GM19239 (cell line): ENCODE measurements around the gene KIF16B.

Experiments used
- DNase-seq: peaks from one replicate; pipeline ENCODE4 v3.0.0; 2011; ENCODE audit warnings: low spot score; ENCODE audit not compliant: insufficient read length
- FAIRE-seq: peaks from 2 replicates; lab custom pipeline; 2011; peaks lifted over from hg19 to GRCh38; lab: Jason Lieb, UNC

Gene KIF16B

DNA sequence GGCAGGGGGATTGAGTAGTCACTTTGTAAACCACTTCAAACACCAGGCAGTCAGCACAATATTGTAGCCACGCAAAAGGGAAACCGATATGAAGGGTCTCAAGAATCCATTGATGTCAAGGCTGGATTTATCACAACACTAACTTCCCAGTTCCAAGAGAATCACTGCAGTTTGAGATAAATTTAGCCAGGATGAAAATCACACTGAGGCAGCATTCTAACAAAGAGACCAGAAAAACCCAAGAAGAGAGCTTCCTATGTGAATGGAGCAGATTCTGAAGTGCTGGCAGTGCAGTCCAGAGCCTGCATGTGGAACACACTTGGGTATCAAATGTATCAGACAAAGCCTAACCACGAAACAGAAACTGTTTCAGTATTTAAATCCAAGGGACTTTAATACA lies 84.6 kb downstream of the KIF16B start:
- DNase-seq: no peak
- no peak for FAIRE-seq

DNA sequence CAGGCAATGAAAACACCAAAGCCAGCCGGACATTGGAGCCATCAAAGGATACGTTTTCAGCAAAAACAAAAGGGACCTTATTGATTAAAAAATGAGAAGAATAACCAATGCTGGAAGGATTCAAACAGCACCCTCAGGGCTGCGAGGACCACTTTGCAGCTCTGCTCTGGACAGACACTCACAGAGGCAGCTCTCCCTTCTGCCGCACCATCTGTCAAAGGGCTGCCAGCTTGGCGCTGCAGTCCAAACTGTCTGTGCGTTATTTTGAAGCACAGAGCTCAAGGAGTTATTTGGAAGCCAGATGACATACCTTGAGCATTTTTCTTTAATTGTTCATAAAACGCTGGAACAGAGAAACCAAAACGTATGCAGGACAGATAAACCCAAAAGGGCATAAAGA lies 85.2 kb downstream of the KIF16B start:
- FAIRE-seq (no peak), DNase-seq (no peak)

DNA sequence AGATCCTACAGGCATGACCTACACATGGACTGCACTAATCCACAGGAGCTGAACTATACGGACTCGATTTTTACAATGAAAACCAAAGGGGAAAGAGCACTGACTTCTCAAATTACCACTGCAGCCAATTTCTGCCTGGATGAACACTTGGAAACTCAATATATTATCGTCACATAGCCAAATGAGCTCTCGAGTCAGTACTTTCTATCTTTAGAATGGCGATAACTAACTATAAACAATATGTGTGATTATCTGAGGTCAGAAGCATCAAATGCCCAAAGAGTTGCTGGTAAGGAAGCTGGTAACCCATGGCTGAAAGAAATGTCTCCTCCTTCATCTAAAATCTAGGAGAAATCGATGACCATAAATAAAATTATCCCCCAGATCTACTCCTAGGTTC lies 86.7 kb downstream of the KIF16B start:
- DNase-seq (no peak), FAIRE-seq (no peak)

DNA sequence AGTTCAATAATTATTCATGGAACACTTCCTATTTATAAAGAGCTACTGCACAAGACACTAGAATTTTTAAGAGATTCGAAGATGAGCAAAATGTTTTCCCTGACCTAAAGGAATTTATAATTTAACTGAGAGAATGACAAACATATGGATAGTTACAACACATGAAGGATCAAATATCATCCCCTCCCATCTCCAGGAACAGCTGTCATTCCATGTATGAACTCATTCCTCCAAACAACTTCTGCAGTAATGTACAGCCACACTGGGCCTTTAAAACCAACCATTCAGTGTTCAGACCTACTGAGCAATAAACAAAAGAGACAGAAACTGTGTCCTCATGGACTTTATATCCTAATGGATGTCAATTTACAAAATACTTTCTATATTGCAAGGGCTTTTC lies 87.8 kb downstream of the KIF16B start:
- DNase-seq (no peak), FAIRE-seq (no peak)

DNA sequence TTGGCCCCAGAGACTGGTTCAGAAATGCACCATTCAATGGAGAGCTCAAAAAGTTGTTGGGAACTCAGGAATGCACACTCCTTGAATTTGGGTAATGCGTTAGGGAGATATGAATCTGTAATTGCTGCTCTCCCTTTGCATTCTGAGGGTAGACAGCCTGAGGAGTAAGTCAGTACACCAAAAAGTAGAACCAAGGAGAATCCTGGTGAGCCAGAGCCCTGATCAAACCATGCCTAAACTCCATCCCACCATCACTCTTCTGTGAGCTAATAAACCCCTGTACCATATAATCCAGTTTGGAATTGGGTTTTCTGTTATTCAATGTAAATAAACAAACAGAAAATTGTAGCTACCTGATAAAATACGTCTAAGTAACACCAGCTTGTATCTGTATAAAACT lies 90.2 kb downstream of the KIF16B start:
- FAIRE-seq: no peak
- no peak for DNase-seq

DNA sequence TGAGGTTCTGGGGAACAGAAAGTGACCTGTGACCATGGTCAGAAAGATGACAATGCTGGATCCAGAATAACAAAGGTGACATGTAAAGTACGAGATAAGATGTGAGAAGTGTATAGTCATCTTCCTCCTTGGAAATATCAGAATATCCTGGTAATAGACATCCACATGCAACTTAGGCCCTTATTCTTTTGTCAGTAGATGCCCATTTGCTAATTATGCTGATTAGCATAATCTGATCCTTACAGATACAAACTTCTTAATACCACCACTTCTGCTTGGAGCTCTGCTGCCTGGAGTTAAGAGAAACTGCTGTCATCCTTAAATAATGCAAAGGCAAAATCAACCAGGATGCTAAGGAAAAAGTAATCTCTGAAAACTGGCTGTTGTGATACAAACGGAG lies 91.3 kb downstream of the KIF16B start:
- FAIRE-seq: no peak
- no peak for DNase-seq

DNA sequence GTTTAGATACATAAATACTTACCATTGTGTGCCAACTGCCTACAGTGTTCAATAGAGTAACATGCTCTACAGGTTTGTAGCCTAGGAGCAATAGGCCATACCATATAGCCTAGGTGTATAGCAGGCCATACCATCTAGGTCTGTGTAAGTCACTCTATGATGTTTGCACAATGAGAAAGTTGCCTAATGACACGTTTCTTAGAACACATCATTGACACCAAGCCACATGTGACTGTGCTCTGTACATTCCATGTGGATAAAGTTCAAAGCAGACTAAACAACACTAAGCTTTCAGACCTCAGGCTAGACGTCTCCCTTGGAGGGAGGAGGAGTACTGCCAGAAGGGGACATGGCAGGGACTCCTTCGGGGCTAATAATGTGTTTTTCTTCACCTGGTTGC lies 93.6 kb downstream of the KIF16B start:
- DNase-seq (no peak), FAIRE-seq (no peak)

DNA sequence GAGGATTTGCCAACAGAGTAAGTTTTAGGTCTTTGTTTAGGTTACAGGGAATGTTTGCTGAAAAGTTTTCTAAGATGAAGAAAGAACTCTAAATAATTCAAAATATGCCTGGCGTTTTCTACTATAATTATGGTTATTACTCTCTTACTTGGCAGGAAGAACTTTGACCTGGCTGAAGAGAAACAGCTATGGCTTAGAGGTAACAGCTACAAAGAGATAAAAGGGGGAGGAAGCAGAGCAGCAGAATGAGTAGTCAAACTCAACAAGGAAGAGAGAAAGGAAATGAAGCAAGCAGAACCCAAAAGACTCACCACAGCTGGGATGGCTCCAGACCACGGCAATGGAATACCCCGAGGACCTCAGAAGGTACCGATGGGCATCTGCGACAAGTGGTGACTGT lies 95.6 kb downstream of the KIF16B start:
- DNase-seq: no peak
- FAIRE-seq: no peak

DNA sequence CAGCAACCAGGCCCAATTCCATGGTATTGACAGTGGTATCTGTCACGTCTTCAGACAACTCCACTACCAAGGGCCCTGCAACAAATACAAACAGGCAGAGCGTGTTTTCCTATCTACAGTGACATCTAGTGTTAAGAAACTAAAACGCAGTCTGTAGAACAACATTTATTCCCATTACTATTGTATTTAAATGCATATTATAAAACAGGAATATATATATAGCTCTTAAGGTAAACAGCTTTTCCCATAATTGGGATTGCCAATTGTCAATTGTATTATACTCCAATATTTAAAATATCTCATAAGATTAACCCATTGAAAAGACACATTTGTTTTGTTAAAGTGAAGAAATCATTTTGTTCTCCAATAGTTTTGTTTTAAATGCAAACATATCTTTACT lies 97.2 kb downstream of the KIF16B start:
- FAIRE-seq (peak; percentile 80), DNase-seq (peak; percentile 9)

DNA sequence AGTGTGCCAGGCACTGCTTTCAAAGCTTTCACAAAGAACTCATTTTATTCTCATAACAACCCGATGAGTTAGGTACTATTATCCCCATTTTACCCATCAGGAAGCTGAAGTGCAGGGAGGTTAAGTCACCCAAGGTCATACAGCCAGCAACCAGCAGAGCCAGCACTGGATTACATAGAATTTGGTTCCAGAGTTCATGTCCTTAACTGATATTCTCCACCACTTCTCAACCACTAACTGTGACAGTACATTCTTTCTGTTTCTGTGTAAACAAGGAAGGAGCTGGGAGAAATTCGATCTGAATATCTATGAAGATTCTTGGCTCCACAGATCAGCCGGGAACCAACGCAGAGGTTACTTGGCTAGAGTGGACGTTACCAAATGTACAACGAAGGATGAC lies 98.0 kb downstream of the KIF16B start:
- DNase-seq: no peak
- no peak for FAIRE-seq

DNA sequence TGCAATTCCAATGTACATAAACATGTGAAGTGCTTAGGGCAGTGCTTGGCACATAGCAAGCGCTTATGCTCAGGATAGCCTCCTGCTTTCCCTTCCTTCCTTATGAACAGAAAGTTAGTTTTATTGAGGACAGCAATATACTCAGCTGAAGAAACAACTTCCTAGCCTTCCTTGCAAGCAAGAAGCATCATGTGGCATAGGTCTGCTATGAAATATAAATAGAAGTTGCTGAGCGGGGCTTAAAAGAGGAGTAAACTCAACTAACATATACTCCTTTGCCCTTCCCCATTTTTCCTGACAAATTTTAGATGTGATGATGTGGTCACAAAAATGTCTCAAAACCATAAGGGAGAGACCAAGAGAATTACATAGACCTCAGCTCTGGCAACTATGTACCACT lies 98.9 kb downstream of the KIF16B start:
- FAIRE-seq: no peak

DNA sequence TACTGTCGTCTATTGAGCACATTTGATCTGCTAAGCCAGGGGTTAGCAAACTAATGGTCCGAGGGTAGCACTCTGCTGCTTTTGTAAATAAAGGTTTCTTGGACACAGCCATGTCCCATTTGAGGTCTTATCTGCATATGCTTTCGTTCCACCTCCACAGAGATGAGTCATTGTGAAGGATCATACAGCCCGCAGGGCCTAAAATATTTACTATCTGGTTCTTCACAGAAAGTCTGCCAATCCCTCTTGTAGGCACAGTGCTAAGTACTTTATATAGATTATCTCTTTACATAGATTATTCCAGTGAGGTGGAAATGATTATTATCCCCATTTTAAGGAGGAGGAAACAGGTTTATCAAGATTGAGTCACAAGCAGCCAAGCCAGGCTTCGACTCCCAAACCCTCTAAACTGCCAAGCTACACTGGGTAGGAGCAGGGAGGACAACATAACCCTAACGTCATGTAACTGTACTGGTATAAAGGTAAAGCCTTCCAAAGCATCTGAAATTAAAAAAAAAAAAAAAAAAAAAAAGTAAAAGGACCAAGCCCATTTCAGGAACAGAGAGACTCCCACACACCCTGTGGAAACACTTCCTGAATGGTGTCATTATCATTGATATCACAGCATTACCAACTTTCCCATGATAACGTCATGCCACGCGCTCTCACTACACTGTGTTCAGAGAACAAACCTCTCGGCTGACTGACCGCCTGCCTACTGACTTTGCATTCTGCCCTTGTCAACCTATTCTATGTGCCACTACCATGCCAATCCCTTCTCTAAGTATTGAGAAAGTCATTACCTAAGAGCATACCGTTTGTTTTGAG lies 101.0 kb downstream of the KIF16B start:
- FAIRE-seq (no peak), DNase-seq (no peak)

More for the DNA sequence above, 98.9 kb downstream of the KIF16B start:
- DNase-seq: no peak

DNA sequence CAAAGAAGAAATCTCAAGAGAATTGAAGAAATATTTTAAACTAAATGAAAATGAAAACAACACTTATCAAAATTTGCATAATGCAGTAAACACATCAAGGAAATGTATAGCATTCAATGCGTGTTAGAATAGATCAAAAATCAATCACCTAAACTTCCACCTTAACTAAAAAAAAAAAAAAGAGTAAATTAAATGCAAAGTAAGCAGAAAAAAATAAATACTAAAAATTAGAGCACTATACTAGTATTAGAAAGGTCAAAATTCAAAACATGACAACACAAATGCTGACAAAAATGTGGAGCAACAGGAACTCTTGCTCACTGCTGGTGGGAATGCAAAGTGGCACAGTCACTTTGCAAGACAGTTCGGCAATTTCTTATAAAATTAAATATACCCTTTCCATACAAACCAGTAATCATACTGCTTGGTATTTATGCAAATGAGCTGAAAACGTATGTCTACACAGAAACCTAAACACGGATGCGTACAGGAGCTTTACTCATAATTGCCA lies 103.8 kb downstream of the KIF16B start:
- no peak for DNase-seq
- no peak for FAIRE-seq

DNA sequence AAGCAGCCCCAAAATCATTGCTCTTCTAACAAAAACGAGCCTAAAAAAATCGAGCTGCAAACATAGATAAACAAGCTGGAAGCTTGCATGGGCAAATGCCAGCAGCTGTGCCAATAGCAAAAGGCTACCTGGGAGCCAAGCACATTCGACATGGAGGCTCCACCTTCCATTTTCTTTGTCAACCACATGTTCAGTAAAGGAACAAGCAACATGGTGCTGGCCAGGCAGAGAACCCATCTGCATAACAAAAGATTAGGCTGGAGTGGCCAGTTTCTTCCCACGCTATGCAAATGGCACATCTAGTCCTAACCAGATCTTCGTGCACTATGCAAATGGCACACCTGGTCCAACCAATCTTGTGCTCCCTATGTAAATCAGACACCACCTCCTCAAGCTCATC lies 110.5 kb downstream of the KIF16B start:
- DNase-seq (no peak), FAIRE-seq (no peak)

DNA sequence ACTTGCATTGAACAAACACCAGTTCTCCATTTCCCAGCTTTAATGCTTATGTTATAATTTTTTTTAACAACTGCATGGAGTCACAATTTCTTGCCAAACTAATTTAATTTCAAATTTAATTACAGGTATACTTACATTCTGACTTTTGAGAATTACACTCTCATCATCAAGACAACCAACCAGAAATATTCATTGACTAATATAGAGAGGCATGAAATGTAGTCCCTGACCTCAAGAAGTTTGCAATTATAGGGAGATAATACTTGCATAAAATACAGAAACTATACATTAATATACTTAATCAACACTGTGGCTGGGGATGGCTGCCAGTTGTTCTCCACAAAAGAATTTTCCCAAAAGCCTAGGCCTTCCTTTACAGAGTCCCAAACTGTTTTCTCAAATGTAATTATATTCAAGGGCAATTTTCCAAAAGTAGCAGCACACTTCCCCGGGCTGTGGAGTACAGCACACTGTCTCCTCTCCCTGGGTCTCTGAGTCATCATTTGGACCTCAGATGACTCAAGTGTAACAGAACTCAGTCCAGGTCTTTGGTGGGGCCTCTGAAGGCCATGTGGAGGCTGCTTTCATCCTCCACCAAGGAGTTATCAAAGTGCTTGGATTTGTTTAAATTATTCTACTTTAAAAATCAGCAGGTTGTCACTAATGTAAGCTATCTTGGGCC lies 114.1 kb downstream of the KIF16B start:
- no peak for FAIRE-seq
- no peak for DNase-seq

DNA sequence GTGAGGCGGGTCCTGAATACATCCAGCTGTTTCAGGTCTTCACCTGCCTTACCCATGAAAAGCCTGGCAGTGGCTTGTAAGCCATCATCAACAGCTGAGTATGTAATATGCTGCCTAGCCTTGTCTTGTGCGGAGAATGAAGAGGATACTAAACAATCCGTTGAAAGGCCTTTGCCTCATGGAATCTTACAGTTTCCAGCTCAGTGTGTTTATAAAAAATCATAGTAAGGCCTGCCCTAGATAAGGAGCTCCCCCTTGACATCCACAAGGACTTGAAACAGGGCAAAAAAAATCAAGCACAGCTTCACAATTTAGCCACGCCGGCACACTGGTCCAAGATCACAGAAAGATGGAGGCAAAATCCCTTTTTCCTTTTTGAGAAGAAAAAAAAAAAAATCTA lies 115.7 kb downstream of the KIF16B start:
- FAIRE-seq (no peak), DNase-seq (no peak)

DNA sequence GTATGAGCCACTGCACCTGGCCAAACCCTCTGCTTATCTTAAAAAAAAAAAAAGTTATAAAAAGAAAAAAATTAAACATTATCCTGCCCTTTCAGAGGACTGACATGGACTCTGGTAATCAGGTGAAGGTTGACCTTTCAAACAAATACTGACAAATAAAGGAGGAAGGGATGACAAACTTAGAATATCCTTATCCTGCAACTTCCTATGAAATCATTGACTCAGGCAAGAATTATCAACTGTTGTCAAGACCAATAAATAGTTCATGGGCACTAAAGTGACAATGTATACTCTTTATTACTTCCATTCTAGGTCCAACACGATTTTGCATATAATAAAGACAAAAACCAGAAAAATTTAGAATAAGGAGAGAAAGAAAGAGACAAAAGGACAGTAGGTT lies 117.9 kb downstream of the KIF16B start:
- FAIRE-seq: no peak
- no peak for DNase-seq

DNA sequence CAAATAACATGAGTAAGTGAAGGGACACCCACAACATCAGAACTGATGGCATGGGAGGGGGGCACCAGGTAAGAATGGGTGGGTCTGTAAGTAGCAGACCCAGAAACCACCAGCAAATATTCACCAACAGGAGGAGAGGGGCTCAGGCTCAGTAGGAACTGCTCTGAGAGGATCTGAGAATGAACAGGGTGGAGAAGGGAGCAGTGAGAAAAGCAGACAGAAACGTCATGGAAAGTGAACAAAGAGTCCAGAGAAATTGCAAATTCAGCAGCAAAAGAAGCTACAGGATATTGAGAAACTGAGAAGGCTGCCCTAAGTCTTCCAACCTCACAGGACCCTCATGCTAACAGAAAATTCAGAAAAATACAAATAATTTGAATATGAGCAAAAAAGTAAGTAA lies 121.3 kb downstream of the KIF16B start:
- no peak for DNase-seq
- FAIRE-seq: no peak

DNA sequence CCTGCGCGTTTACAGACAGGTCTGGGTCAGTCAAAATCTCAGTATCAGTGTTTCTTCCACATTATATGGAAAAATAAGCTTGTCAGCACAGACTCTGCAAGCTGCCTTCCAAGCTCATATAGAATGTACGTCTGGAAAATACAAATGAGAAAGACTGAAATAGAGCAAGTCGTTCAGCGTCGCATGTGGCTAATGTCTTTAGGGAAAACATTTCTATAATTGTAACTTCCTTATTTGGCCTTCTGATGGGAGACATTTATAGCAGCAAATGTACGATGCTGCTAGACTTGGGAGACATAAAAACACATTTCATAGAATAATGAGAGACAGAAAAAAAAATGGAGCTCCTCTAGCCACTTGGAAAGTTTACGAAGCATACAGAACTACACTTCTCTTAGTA lies 122.2 kb downstream of the KIF16B start:
- no peak for FAIRE-seq
- DNase-seq: no peak

DNA sequence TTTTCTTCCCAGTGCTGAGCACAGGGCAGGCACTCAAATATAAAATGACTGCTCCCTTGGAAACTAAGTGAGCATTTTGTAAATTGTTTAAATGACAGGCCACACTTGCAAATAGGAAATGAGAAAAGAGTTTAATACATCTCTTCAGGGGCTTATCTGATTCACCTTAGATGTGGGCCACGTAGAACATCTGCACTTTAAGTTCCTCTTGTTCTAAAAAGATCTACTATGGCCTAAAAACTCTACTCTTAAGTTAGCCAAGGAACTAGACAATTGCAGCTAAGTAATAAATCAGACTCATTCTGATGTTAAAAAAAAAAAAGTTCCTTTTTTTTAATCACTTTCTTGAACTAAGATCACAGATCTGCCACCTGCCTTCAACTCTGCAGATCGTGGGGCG lies 126.3 kb downstream of the KIF16B start:
- FAIRE-seq: no peak
- no peak for DNase-seq

DNA sequence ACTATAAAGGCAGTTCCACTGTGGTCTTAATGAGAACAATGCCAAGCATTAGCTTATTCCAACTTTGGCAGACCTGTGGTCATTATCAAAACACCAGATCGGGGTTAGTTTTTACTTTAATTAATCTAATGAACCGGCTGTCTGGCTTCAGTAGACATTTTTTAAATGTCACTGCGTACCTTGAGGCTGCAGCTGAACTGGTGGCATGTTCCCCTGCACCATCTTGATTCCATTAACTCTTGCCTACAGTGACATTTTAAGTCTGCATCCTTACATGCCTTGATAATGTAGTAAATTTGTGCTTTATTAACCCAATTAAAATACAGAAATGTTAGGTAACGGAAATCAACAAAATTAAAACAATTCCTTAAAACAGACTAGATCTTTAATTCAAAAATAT lies 127.0 kb downstream of the KIF16B start:
- DNase-seq (no peak), FAIRE-seq (no peak)

DNA sequence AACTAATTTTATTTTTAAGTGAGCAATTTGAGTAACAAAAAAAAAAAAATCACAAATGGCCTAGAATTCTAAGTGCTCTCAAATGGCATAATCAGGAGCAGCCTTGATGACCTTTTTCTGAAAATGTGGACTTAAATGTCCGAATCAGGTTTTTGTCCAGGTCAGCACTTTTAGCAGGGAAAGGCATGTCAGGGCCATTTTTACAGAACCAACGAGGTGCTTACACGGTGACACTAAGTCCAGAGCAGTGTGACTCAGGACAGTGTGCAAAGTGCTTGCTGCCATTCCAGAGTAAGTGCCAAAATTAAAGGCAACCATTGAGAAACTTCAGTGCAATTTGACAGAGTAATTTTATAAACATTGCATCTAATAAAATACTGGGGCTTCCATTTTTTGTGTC lies 127.8 kb downstream of the KIF16B start:
- FAIRE-seq (no peak), DNase-seq (no peak)
